ENCODE measurements around the gene CALN1.

DNA sequence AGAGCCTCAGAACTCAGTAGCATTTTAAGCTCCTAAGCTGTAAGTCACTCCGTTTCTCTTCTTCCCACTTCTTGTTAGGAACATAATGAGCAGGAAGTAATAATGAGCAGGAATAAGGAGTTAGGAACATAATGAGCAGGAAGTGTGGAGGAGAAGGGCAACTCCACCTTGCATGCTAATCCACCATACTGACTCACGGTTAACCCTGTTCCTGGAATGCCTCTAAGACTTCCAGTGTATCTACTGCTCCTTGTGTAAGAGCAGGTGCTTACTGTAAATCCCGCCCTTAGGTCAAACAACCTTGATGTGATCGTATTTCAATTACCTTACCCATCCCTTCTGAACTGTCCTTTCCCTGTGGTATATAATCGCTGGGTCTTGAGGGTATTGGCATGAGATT lies 528.7 kb downstream of the CALN1 start:
- TF ChIP-seq, protein P1, sequence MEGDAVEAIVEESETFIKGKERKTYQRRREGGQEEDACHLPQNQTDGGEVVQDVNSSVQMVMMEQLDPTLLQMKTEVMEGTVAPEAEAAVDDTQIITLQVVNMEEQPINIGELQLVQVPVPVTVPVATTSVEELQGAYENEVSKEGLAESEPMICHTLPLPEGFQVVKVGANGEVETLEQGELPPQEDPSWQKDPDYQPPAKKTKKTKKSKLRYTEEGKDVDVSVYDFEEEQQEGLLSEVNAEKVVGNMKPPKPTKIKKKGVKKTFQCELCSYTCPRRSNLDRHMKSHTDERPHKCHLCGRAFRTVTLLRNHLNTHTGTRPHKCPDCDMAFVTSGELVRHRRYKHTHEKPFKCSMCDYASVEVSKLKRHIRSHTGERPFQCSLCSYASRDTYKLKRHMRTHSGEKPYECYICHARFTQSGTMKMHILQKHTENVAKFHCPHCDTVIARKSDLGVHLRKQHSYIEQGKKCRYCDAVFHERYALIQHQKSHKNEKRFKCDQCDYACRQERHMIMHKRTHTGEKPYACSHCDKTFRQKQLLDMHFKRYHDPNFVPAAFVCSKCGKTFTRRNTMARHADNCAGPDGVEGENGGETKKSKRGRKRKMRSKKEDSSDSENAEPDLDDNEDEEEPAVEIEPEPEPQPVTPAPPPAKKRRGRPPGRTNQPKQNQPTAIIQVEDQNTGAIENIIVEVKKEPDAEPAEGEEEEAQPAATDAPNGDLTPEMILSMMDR (IDR thresholded peaks at IDR 0.05; ENCODE audit: low read depth, low read length), result no peak
- no peak for TF ChIP-seq EZH2phosphoT487 (IDR thresholded peaks at IDR 0.05; ENCODE audit: low read depth)
